ENCODE data around the gene SF1.
A peak's percentile ranks its signal among the peaks of the same experiment; 100 is the strongest.

The SF1 gene

DNA sequence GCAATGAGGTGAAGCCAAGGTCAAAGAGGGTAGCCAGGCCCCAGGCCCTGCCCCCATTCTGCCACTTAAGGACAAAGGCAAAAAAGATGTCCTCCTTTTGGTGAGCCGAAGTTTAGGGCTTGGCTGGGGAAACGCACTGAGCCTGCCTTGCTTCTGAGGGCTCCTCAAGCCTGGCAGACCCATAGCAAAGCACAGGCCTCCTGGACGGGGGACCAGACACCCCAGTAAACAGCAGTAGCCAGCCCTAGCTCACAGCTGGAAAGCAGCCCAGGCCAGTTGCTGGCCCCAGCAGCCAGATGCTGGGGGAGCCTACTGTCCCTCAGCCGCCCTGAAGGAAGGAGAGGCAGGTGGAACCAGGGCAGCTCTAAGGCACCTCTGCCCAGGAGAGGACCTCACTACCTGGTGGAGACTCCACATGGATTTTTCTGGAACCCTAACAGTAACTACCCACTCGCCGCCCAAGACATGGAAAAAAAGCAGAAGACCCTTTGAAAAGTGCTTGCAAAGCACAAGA is 14.8 kb downstream of the SF1 start:
- peak overlapping the region; percentile 7; the same call in 1 of the 2 replicates for H3K27ac ChIP-seq (ENCODE audit: low read length)
- H3K9ac ChIP-seq (ENCODE audit: low read depth, low read length), result 0 out of 2 replicates have a peak overlapping the region, but pooled peaks have one; percentile 3
- TF ChIP-seq EZH2 (IDR thresholded peaks at IDR 0.05; ENCODE audit: borderline replicate concordance, low read depth, low read length, severe bottlenecking), result no peak
- TF ChIP-seq, protein P1, sequence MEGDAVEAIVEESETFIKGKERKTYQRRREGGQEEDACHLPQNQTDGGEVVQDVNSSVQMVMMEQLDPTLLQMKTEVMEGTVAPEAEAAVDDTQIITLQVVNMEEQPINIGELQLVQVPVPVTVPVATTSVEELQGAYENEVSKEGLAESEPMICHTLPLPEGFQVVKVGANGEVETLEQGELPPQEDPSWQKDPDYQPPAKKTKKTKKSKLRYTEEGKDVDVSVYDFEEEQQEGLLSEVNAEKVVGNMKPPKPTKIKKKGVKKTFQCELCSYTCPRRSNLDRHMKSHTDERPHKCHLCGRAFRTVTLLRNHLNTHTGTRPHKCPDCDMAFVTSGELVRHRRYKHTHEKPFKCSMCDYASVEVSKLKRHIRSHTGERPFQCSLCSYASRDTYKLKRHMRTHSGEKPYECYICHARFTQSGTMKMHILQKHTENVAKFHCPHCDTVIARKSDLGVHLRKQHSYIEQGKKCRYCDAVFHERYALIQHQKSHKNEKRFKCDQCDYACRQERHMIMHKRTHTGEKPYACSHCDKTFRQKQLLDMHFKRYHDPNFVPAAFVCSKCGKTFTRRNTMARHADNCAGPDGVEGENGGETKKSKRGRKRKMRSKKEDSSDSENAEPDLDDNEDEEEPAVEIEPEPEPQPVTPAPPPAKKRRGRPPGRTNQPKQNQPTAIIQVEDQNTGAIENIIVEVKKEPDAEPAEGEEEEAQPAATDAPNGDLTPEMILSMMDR (IDR thresholded peaks at IDR 0.05; ENCODE audit: borderline replicate concordance, extremely low read depth, low read length, poor library complexity, severe bottlenecking), result no peak
- no peak for DNase-seq
- peaks cover 42% of the 10 kb centered on the region for H3K79me2 ChIP-seq (ENCODE audit: insufficient read depth, low read length)
- H3K4me1 ChIP-seq (ENCODE audit: insufficient read depth, low read length), result peaks cover 42% of the 10 kb centered on the region
- H3K27me3 ChIP-seq (ENCODE audit: insufficient read depth, low read length, poor library complexity), result no peaks in the 10 kb centered on the region
- no peak for ATAC-seq (ENCODE audit: insufficient read depth, low read depth)
- no peaks in the 10 kb centered on the region for H3K9me3 ChIP-seq (ENCODE audit: insufficient read depth, low read length, severe bottlenecking)
- H3K4me2 ChIP-seq (ENCODE audit: insufficient read depth, low read length), result no peak overlapping the region
- no peak overlapping the region for H2AFZ ChIP-seq (ENCODE audit: low read depth, low read length)
- peaks cover 64% of the 10 kb centered on the region for H3K36me3 ChIP-seq (ENCODE audit: insufficient read depth, low read length)
- peaks cover 74% of the 10 kb centered on the region for H4K20me1 ChIP-seq (ENCODE audit: insufficient read depth, low read length)
- H3K4me3 ChIP-seq (ENCODE audit: low read depth in 1 of 2, low read length in 2 of 2), result no peak overlapping the region

DNA sequence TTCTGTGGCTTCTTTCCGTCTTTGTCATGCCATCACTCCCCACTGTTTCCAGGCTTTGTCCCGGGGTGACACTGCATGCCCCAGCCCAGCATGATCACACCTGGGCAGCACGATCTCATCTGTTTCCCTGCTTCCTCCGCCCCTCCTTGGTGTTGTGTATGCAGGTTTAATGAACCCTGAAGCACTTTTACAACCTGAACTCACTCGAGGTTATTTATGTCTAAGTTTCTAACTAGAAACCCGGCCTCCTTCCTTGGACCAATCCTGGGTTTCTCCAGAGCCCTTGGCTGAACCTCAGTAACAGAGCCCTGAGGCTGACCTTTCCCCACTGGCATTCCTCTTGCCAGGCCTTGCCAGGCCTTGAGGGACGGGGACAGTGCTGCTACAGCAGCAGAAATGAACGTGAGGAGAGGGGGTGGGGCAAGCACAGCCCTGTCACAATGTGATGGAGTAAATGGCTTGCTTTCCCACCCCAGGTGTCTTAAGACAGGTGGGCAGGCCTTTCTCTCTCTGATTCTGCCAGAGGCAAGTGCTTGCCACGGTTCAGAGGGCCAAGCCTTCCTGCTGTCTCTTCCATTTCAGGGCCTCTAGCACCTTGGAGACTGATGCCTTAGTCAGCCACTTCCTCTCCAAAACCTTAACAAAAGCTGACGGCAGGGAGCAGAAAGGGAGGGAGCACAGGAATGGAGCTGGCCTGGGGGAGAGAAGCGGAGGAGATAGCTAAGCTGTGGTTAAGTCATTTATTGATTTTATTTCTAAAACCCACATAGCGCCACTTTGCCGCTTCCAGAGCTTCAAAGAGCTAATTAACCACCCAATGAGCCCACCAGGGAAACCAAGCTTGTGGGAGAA is 15.4 kb downstream of the SF1 start:
- H3K4me3 ChIP-seq (ENCODE audit: low read depth in 1 of 2, low read length in 2 of 2), result no peak overlapping the region

DNA sequence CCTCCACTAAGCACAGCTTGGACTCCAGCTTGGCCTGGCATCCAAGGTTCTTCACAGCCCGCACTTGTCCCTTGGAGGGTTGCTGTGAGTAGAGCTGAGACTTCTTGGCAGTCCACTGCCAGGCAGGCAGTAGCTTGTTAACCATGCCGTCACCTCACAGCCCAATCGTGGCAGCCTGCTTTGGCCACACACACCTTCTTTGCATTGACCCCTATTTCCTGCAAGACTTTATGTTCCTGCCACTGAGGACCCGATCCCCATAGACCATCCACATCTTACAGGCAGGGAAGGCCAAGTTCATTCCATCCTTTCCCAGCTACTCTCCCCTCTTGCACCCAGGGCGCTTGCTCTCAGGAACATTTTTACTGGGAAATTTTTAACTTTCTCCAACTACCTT is 16.1 kb downstream of the SF1 start:
- peaks cover 30% of the 10 kb centered on the region for H3K4me1 ChIP-seq (ENCODE audit: insufficient read depth, low read length)

More for the DNA sequence above, 15.4 kb downstream of the SF1 start:
- TF ChIP-seq EZH2 (IDR thresholded peaks at IDR 0.05; ENCODE audit: borderline replicate concordance, low read depth, low read length, severe bottlenecking), result no peak
- TF ChIP-seq, protein P1 (IDR thresholded peaks at IDR 0.05; ENCODE audit: borderline replicate concordance, extremely low read depth, low read length, poor library complexity, severe bottlenecking), result no peak
- Histone ChIP-seq H3K4me2 (ENCODE audit: insufficient read depth, low read length) (no peak overlapping the region), H3K27ac (ENCODE audit: low read length) (peak overlapping the region; percentile 17; the same call in 1 of the 2 replicates), H3K9me3 (ENCODE audit: insufficient read depth, low read length, severe bottlenecking) (no peaks in the 10 kb centered on the region), H3K36me3 (ENCODE audit: insufficient read depth, low read length) (peaks cover 57% of the 10 kb centered on the region), H4K20me1 (ENCODE audit: insufficient read depth, low read length) (peaks cover 67% of the 10 kb centered on the region), H3K27me3 (ENCODE audit: insufficient read depth, low read length, poor library complexity) (no peaks in the 10 kb centered on the region), H3K79me2 (ENCODE audit: insufficient read depth, low read length) (peaks cover 35% of the 10 kb centered on the region), H3K9ac (ENCODE audit: low read depth, low read length) (no peak overlapping the region), H2AFZ (ENCODE audit: low read depth, low read length) (no peak overlapping the region), H3K4me1 (ENCODE audit: insufficient read depth, low read length) (peaks cover 36% of the 10 kb centered on the region)
- ATAC-seq (ENCODE audit: insufficient read depth, low read depth), result no peak
- peak; percentile 35 for DNase-seq

More for the DNA sequence above, 16.1 kb downstream of the SF1 start:
- DNase-seq, result no peak
- Histone ChIP-seq H3K9me3 (ENCODE audit: insufficient read depth, low read length, severe bottlenecking) (no peaks in the 10 kb centered on the region), H3K27ac (ENCODE audit: low read length) (peak overlapping the region; percentile 17; the same call in 1 of the 2 replicates), H3K4me3 (ENCODE audit: low read depth in 1 of 2, low read length in 2 of 2) (no peak overlapping the region), H3K4me2 (ENCODE audit: insufficient read depth, low read length) (no peak overlapping the region), H3K27me3 (ENCODE audit: insufficient read depth, low read length, poor library complexity) (no peaks in the 10 kb centered on the region), H3K9ac (ENCODE audit: low read depth, low read length) (no peak overlapping the region), H3K79me2 (ENCODE audit: insufficient read depth, low read length) (peaks cover 29% of the 10 kb centered on the region), H4K20me1 (ENCODE audit: insufficient read depth, low read length) (peaks cover 61% of the 10 kb centered on the region), H3K36me3 (ENCODE audit: insufficient read depth, low read length) (peaks cover 51% of the 10 kb centered on the region), H2AFZ (ENCODE audit: low read depth, low read length) (no peak overlapping the region)
- ATAC-seq (ENCODE audit: insufficient read depth, low read depth), result peak; percentile 11; the same call in 1 of the 3 replicates
- TF ChIP-seq, protein P1 (IDR thresholded peaks at IDR 0.05; ENCODE audit: borderline replicate concordance, extremely low read depth, low read length, poor library complexity, severe bottlenecking), result no peak
- TF ChIP-seq EZH2 (IDR thresholded peaks at IDR 0.05; ENCODE audit: borderline replicate concordance, low read depth, low read length, severe bottlenecking), result no peak
